Measurements from ENCODE around the gene HBS1L.
"Not testable (repeated sequence)": the region's sequence is repeated elsewhere in the genome, so short reads cannot be mapped to it uniquely, and the experiment has no call there.

HBS1L gene

DNA sequence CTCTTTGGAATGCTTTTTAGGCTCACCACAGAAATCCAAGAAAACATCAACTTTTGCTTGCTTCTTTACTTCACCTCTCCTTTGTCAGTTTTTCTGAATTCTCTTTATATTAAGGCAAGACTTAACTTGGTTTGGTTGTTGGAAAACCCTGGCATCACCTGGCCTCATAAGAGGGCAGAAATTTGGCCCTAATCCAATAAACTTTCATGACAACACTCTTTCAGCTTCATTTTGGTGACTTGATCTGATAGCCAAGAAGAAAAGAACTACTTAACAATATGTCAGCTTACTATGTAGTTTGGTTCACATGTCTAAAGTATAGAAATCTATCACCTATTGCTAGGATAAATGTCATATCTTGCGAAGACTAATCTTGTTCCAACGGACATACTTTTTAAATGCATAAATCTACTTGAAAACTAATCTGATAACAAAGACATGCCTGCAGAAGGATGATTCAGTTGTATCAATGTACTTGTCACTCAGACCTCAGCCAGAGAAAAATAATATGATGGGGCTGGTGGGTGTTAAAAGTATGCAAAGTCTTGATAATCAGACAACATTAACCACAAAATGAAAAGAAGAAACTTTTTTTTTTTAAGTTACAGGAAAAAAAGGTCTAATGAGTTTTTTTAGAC, 19.3 kb upstream of the HBS1L start:
- no peak for DNase-seq (ENCODE audit: low read depth)

DNA sequence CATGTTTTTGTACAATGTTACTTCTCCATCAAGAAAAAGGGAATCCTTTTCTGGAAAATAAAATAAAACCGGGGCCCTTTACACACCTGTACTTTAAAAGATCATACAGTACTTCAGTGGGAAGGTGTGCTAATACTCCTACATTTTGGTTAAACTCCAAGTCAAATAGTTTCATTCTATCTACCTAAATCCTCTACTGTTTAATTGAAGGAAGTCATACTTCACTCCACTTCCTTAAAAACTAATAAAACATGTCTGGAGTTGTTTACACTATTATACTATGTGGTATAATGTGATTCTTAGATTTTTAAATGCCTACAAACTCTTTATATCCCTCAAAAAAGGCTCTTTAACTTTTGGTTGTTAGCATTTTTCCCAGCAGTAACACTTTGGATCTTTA, 18.6 kb upstream of the HBS1L start:
- no peak for DNase-seq (ENCODE audit: low read depth)

DNA sequence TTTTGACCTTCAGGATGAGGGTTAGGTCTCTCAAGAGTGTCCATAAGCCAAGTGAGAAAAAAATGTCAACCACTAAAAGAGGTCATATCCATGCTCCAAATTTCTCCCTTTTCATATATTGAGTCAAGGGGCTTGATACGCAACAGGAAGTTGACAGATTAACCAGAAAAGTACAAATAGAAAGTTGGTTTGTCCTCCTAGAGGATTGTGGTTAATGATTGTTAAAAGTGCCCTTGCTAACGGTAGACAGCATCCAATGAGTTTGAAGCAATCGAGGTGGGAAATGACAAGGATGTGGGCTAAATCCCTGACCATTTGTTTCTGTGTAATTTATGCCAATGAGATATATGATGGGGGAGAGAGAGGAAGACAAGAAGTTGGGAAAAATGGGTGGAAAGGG, 18.1 kb upstream of the HBS1L start:
- no peak for DNase-seq (ENCODE audit: low read depth)

DNA sequence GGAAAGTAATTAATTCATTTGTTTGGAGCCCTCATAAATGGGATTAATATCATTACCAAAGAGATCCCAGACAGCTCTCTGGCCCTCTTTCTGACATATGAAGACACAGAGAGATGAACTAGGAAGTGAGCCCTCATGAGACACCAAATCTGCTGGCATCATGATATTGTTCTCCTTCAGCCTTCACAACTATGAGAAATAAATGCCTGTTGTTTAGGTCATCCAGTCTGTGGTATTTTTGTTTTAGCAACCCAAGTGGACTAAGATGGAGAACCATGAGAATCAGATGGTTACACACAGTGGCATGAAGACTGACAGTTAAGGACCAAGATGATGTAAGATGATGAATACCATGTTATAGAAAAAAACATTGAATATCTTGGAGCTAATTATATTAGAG, 16.9 kb upstream of the HBS1L start:
- no peak for DNase-seq (ENCODE audit: low read depth)

DNA sequence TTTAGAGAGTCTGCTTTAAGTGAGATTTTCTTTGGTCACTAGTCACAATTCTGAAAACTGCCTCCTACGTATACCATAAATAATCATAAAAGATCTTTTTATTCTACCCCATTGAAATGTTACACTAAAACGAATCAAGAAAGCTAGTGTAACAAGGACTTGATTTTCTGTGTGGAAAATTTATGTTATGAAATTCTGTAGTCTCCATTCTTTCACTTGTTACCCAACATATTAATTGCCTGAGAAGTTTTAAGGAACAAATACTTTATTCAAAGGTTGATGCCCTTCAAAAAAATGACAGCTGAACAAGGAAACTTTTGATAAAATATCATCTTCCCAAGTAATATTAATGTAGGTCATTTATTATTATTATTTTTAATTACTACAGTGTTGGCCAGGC, 13.3 kb upstream of the HBS1L start:
- no peak for DNase-seq (ENCODE audit: low read depth)

DNA sequence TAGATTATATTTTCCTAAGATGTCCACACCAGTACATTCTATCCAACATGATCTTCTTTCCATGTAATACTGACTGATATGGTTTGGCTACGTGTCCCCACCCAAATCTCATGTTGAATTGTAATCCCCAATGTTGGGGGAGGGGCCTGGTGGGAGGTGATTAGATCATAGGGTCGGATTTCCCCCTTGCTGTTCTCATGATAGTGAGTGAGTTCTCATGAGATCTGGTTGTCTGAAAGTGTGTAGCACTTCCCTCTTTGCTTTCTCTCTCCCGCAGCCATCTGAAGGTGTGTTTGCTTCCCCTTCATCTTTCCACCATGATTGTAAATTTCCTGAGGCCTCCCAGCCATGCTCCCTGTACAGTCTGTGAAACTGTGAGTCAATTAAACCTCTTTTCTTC, 12.2 kb upstream of the HBS1L start:
- DNase-seq (ENCODE audit: low read depth) = no peak

DNA sequence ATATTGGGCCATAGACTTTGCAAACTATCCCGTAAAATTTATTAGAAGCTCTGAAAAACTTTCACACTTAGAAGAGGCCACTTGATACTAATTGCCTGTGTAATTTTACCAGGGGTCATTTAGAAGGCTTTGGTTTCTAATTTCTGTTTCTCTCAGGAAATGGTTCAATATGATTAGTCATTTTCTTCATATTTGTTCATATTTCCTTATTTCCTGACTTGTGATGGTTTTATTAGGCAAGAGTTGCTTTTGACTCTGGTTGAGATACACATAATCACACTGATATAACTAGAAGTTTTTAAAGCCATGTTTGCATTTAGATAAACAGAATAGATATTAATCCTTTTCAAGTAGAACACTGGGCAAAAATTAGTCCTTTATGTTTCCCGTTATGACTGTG, 11.8 kb upstream of the HBS1L start:
- no peak for DNase-seq (ENCODE audit: low read depth)

DNA sequence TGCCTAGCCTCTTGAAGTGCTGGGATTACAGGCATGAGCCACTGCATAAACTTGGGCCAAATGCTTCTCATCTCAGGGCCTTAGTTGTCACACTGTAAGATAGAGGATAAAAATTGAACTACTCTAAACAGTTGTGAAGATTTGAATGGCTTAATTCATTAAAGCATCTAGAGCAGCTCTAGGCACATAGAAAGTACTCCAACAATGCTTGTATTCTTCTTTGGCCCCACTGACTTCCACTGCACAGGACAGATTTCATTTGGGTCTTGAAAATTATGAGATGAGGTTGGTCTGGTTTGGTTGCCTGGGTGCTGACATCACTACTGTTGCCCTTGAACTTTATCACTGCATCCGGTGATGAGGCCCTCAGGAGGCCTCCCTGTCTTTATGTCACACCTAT, 10.0 kb upstream of the HBS1L start:
- DNase-seq (ENCODE audit: low read depth) = no peak

DNA sequence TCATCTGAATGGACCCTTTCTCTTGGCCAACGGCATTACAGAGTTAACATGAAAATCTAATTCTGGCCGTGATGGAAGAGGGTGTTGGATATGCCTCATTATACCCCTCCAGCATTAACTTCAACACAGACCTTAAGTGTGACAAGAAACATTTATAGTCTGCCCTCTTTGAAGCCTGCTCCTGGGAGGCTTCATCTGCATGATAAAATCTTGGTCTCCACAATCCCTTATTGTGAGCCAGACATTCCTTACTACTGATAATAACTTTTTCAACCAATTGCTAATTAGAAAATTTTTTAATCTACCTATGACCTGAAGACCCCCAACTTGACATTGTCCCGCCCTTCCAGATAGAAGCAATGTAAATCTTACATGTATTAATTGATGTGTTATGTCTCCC, 9.3 kb upstream of the HBS1L start:
- DNase-seq (ENCODE audit: low read depth) = no peak

DNA sequence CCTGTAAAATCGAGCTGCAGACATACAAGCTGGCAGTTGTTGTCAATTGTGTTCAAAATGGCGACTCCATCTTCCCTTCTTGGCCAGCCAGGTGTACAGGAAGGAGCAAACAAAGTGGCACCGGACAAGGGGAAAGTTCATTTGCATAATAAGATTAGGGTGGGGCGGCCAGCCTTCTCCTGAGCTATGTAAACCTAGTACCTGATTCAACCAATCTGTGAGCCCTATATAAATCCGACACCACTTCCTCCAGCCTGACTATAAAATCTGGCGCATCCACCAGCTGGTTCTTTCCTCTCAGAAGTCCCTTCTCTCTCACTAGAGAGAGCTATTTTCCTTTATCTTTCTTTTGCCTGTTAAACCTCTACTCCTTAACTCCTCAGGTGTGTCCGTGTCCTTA, 8.1 kb upstream of the HBS1L start:
- DNase-seq (ENCODE audit: low read depth) = no peak

DNA sequence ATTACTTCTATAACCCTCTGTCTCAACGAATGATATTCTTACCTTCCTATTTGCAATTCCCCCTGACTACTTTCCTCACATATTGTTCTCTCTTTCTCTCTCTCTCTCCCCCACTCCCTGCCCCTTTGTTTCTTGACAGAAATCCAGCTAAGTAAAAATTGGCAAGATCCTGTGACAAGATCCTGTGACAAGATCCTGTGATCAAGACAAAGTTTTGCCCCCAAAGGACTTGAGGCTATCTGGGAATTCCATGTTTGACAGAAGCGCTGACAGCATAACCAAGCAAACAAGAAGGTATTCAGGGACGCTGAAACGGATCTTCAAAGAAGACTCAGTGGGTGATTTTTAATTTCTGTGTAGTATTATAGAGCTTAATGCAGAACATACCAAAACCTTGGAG, 5.5 kb upstream of the HBS1L start:
- no peak for DNase-seq (ENCODE audit: low read depth)

DNA sequence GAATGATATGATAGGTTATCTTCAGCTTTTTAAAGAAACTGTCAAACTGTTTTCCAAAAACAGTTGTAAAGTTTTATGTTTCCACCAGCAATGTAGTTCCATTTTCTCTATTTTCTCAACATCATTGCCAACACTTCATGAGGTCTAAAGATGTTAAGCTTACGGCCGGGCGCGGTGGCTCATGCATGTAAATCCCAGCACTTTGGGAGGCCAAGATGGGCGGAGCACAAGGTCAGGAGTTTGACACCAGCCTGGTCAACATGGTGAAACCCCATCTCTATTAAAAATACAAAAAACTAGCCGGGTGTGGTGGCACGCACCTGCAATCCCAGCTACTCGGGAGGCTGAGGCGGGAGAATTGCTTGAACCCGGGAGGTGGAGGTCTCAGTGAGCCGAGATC, 3.7 kb upstream of the HBS1L start:
- DNase-seq (ENCODE audit: low read depth) = not testable (repeated sequence)

DNA sequence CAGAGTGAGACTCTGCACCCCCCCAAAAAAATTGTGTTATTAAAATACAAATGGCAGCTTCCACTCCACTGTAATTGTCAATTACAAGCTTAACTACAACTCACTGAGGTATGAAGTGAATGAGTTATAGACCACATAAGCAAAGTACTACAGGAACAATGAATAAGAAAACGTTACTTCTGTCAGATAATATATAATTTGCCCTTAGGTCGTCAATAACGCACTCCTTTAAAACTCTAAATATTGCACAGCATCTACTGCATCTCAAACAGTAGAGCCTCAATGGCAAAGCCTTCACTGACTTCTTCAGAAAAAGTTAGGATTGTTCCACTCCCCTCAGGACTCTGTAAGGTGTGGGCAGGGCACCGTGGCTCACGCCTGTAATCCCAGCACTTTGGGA, 2.0 kb upstream of the HBS1L start:
- no peak for DNase-seq (ENCODE audit: low read depth)

DNA sequence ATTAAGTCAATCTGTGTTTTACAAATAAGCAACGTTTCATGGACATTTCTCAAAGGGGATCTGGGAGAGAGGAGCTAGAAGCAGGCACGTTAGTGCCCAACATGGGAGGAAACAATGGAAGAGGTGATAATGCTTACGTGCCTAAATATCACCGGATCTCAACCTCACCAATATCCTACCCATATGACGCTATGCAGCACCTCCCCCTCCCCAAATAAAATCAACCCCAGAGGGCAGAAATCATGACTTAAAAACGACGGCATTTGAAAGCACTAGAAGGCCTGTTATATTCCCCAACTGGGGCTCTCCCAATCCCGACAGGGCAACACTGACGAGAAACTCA, 425 bp downstream of the HBS1L start:
- no peak for DNase-seq (ENCODE audit: low read depth)

DNA sequence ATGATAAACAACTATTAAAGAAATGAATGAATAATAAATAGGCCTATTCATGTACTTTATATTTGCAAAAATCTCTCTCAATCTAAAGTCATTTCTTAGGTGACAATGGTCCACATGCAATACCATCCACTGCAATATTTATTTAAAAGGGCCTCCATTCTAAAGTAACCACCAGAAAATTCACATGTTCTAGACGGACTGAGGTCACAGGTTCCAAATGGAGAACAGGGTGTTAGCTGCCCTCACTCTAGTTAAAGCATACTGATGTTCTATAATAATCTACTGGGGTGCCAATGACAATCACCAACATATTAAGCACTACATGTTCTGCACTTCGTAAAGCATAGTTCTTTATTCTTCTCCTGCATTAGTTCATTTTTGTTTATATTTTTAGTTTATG, 1.2 kb downstream of the HBS1L start:
- DNase-seq (ENCODE audit: low read depth) = no peak

DNA sequence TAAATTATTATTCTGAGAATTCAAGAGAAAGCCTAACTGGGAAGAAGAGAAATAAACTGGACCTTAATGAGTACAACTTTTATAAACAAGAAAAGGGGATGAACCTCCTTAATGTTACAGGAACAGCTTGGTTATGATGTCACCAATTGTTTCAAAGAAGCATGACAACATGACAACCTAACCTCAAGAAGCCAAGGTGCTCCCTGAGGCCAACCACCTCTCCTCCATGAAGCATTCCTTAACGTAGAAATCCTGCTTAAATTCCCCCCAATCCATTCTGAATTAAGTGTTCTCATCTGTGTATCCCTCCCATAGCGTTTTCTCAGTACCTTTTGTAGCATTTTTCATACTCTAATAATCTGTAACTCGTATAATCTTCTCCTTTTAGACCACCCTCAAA, 1.7 kb downstream of the HBS1L start:
- DNase-seq (ENCODE audit: low read depth) = no peak

DNA sequence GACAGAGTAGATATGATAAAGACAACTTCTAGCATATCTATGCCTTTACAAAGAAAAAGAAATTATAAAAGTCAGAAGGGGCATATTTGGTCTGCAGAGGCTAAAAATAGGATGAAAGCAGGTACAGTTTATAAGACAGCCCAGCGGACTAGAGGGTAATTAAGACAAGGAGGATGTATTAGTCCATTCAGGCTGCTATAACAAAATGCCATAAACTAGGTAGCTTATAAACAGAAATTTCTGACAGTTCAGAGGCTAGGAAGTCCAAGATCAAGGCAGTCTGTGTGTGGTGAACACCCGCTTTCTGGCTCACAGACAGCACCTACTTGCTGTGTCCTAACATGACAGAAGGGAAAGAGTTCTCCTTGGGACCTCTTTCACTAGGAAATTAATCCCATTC, 5.7 kb downstream of the HBS1L start:
- no peak for DNase-seq (ENCODE audit: low read depth)

DNA sequence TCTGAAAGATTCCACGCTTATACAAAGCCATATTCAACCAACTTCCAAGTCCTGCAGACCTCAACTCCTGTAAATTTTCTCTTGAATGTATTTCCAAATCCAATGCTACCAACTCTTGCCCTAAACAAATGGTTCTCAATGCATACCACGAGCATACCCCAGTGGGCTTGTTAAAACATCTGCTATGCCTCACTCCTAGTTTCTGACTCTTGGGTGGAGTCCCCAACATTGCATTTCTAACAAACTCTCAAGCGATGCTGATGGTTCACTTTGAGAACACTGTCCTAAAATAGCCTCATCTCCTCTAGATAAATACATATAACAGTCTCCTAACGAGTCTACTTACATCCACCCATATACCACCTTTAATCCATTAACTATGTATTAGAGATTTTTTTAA, 7.3 kb downstream of the HBS1L start:
- DNase-seq (ENCODE audit: low read depth) = no peak

DNA sequence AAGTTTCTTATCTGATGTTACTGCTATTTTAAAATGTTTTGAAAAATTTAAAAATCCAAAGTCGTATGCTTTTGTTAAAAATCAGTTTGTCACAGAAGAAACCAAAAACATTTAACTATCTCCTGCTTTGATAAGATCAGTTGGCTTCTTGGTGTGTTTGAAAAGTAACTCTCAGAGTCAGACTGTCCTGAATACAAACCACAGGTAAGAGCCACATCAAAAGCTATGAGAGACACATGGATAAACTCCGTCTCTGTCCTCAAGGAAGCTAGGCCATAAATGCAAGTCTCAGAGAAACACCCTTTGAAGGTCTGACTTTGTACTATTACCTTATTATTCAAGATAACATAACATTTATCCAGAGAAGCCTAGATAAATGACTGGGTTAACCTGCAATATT, 7.7 kb downstream of the HBS1L start:
- DNase-seq (ENCODE audit: low read depth) = no peak

DNA sequence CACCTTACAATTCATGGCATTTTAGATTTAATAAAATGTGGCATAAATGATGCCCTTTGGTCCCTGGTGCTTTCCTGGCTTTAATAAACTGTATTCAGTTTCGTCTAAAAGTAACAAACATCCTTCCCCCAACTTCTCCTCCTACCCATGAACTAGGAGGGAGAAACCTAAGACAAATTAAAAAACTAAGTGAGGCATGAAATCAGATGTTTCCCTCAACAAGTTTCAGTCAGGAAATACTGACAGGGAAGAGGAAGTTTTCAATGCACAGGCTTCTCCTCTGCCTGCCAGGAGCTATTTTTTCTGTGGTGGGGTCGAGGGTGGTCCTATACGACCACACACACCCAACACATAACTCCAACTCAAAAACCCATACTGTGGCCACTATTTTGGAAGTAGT, 10.0 kb downstream of the HBS1L start:
- no peak for DNase-seq (ENCODE audit: low read depth)

DNA sequence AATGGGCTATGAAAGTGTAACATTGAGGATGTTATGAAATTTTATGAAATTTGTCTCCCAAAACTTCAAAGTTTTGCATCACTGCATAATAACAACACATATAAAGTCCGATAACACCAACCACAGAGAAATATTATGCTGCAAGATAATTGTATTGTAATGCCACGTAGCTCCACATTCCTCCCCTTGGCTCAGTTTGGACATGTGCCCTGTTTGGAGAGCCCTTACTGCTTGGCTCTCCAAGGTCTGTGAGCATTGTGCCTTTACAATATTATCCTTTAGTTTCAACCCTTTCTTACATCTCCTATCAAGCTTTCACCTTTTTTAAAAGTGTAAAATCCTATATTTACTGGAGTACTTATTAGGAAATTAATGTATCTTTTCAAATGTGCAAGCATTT, 10.8 kb downstream of the HBS1L start:
- DNase-seq (ENCODE audit: low read depth) = no peak

DNA sequence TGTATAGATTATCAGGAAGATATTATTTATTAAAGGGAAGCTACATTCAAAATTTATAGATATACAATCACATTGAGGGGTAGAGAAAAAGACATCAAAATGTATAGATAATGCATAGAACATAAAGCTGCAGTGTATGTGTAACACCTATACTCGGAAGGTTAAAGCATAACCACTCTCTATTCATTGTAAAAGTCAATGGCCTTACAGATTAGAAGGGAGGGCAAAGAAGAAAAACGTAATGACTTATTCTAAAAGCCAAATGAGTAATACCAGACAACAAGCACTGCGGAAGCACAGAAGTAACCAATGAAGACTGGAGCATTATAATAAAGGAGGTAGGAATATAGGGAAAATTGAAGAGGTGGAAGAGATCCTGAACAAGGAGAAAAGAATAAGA, 11.3 kb downstream of the HBS1L start:
- DNase-seq (ENCODE audit: low read depth) = no peak

DNA sequence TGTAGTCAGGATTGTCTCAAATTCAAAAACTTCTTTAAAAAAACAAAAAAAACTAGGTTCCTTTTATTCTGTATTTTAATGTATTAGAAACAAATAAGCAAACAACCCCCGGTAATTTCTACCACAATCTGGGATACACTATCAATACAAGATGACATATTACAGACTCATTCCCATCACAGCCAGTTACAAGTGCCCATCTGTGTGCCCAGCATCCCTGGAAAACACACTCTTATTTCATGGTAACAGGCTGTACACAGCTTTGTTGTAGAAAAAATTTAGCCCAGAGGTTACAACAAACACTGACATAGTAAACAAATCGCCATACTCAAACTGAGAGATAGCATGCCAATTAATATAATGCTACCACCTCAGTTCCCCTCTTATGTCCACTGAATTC, 16.3 kb downstream of the HBS1L start:
- DNase-seq (ENCODE audit: low read depth) = no peak

DNA sequence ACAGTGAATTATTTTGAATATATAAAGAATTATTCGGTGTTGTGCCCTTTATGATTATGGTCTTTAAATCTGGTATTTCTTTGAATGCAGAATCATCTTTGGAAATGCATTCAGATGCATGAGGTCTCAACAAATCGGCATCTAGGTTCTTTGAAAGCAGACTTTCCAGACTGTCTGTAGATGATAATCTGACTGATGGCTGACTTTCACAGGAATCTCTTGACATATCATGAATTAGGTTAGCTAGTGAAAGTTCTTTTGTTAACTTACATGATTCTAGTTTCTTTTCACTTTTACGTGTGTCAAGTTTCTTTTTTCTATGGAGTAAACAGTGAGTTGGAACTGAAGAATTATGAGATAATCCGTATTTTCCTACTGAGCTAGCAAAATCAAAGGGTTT, 17.1 kb downstream of the HBS1L start:
- no peak for DNase-seq (ENCODE audit: low read depth)

DNA sequence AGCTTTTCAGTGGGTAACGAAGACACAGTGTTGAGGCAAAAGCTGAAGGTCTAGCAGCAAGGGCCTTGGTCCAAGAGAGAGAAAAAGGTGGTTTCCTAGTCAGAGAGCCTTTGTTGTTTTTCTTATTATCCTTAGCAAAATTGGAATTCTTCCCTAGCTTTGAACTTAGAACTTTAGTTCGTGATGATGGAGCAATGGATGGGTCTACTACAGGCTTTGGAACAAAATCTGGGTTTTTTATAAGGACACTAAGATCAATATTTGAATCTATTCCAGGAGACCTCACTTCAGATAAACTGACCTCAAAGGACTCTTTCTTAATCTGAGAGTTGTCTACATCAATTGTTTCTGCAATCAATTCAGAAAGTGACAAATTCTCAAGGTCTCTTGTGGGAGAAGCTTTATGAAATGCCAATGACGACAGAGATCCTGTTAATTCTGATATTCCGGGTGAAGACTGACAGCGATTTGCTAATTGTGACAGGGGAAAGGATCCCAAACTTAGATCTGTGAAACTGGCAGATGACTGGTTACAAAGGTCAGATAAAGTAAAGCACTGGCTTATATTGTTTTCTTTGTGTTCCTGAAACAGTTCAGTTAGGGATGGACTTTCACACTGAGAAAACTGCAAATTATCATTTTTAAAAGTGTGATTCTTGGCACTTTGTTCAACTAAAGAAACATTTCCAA, 17.7 kb downstream of the HBS1L start:
- DNase-seq (ENCODE audit: low read depth) = no peak

All from fibroblast of gingiva (primary cell).